Loucy (cell line): ENCODE measurements around the gene SDK1.

ENCODE experiments used
- EZH2phosphoT487 ChIP-seq: fragments of 200-600 bp; IDR thresholded peaks from 2 replicates; pipeline ENCODE4 v1.6.1; 2018; ENCODE audit warnings: antibody characterized with exemption, mild to moderate bottlenecking, moderate library complexity, borderline replicate concordance
- TF ChIP-seq, protein P1 (sequence below): fragments of 200-600 bp; sonication (generic); conservative IDR thresholded peaks from 2 replicates; pipeline ENCODE4 v1.5.1; 2014; ENCODE audit warnings: mild to moderate bottlenecking, antibody characterized with exemption, low read length

DNA sequence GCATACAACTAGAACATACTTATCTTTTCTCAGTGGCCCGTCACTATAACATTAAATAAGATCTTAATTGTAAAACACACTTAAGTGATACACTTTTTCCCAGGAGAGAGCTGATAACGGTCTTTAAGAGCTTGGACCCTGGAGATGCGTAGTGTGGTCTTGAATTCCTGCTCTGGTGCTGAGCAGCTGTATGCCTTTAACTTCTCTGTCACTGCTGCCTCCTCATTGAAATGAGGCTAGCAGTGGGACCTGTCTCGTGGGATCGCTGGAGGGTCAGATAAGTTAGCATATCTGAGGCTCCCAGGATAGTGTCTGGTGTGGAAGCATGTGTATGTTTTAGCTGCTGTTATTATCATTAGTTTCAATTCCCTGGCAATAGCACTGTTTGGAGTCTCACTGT lies 194.9 kb downstream of the SDK1 start:
- no peak for TF ChIP-seq EZH2phosphoT487
- TF ChIP-seq, protein P1, sequence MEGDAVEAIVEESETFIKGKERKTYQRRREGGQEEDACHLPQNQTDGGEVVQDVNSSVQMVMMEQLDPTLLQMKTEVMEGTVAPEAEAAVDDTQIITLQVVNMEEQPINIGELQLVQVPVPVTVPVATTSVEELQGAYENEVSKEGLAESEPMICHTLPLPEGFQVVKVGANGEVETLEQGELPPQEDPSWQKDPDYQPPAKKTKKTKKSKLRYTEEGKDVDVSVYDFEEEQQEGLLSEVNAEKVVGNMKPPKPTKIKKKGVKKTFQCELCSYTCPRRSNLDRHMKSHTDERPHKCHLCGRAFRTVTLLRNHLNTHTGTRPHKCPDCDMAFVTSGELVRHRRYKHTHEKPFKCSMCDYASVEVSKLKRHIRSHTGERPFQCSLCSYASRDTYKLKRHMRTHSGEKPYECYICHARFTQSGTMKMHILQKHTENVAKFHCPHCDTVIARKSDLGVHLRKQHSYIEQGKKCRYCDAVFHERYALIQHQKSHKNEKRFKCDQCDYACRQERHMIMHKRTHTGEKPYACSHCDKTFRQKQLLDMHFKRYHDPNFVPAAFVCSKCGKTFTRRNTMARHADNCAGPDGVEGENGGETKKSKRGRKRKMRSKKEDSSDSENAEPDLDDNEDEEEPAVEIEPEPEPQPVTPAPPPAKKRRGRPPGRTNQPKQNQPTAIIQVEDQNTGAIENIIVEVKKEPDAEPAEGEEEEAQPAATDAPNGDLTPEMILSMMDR = no peak
